Measurements from ENCODE around the gene ITSN2. TPM values are rescaled to one million over a fixed set of nuclear protein-coding genes. Genes with fewer than 3 reads are reported as not detected.

ITSN2 gene
- polyA plus RNA-seq, 1 donor (not counting 4 experiments of a cell fraction or from before 2014, with no cell fraction given), result 19.7 TPM

GRCh38 chr2:24394998-24395397 lies 34.7 kb upstream of the ITSN2 start:
- H4K20me1 ChIP-seq (ENCODE audit: control insufficient read depth, extremely low read depth, insufficient read depth, low read length), result no peaks in the 10 kb centered on the region
- no peak overlapping the region for H2AFZ ChIP-seq (ENCODE audit: control insufficient read depth, low read length)
- TF ChIP-seq CTCF (optimal IDR thresholded peaks at IDR 0.05 in 1 of 3, IDR thresholded peaks at IDR 0.05 in 1 of 3, conservative IDR thresholded peaks at IDR 0.05 in 1 of 3; ENCODE audit: extremely low read depth in 1 of 3, insufficient read depth in 2 of 3, low read length in 3 of 3), result no peak
- TF ChIP-seq EZH2 (IDR thresholded peaks at IDR 0.05; ENCODE audit: low read length), result no peak
- no peaks in the 10 kb centered on the region for H3K27me3 ChIP-seq (ENCODE audit: control insufficient read depth, extremely low read depth, insufficient read depth, low read length)
- no peak overlapping the region for H3K9ac ChIP-seq (ENCODE audit: control insufficient read depth, extremely low read depth, insufficient read depth, low read length)
- no peaks in the 10 kb centered on the region for H3K9me1 ChIP-seq (ENCODE audit: control insufficient read depth, extremely low read depth, insufficient read depth, low read length)
- DNase-seq (ENCODE audit: low read depth, low spot score) (no peak), FAIRE-seq (no peak)
- no peak overlapping the region for H3K27ac ChIP-seq (ENCODE audit: control insufficient read depth, insufficient read depth, low read length)
- H3K4me1 ChIP-seq (ENCODE audit: control insufficient read depth, extremely low read depth, insufficient read depth, low read length), result no peaks in the 10 kb centered on the region
- H3K4me2 ChIP-seq (ENCODE audit: control insufficient read depth, extremely low read depth, insufficient read depth, low read depth, low read length), result no peak overlapping the region
- dilution Hi-C loops (cut with MboI; ENCODE audit: extremely low pct_ligation_motif_present, low sequenced_read_pairs), result no loop called here
- H3K36me3 ChIP-seq (ENCODE audit: control insufficient read depth in 2 of 2, extremely low read depth in 1 of 2, insufficient read depth in 2 of 2, low read length in 2 of 2), result no peaks in the 10 kb centered on the region
- H3K4me3 ChIP-seq (ENCODE audit: control insufficient read depth in 2 of 3, extremely low read depth in 1 of 3, insufficient read depth in 2 of 3, low read depth in 1 of 3, low read length in 3 of 3), result no peak overlapping the region
- H3K79me2 ChIP-seq (ENCODE audit: control insufficient read depth, insufficient read depth, low read length), result no peaks in the 10 kb centered on the region
- H3K9me3 ChIP-seq (ENCODE audit: control insufficient read depth, low read depth, low read length), result no peaks in the 10 kb centered on the region

- H3K27me3 ChIP-seq (ENCODE audit: control insufficient read depth, extremely low read depth, insufficient read depth, low read length), result no peaks in the 10 kb centered on the region
- no peak for DNase-seq (ENCODE audit: low read depth, low spot score)
- H3K4me1 ChIP-seq (ENCODE audit: control insufficient read depth, extremely low read depth, insufficient read depth, low read length), result no peaks in the 10 kb centered on the region
- no peak overlapping the region for H3K9ac ChIP-seq (ENCODE audit: control insufficient read depth, extremely low read depth, insufficient read depth, low read length)
- no peak overlapping the region for H3K4me2 ChIP-seq (ENCODE audit: control insufficient read depth, extremely low read depth, insufficient read depth, low read depth, low read length)
- TF ChIP-seq EZH2 (IDR thresholded peaks at IDR 0.05; ENCODE audit: low read length), result no peak
- no peak for TF ChIP-seq CTCF (optimal IDR thresholded peaks at IDR 0.05 in 1 of 3, IDR thresholded peaks at IDR 0.05 in 1 of 3, conservative IDR thresholded peaks at IDR 0.05 in 1 of 3; ENCODE audit: extremely low read depth in 1 of 3, insufficient read depth in 2 of 3, low read length in 3 of 3)
- H2AFZ ChIP-seq (ENCODE audit: control insufficient read depth, low read length), result no peak overlapping the region
- no peaks in the 10 kb centered on the region for H3K79me2 ChIP-seq (ENCODE audit: control insufficient read depth, insufficient read depth, low read length)
- no peak for FAIRE-seq
- H3K9me1 ChIP-seq (ENCODE audit: control insufficient read depth, extremely low read depth, insufficient read depth, low read length), result no peaks in the 10 kb centered on the region
- no peak overlapping the region for H3K4me3 ChIP-seq (ENCODE audit: control insufficient read depth in 2 of 3, extremely low read depth in 1 of 3, insufficient read depth in 2 of 3, low read depth in 1 of 3, low read length in 3 of 3)
- no peaks in the 10 kb centered on the region for H3K9me3 ChIP-seq (ENCODE audit: control insufficient read depth, low read depth, low read length)
- dilution Hi-C loops (cut with MboI; ENCODE audit: extremely low pct_ligation_motif_present, low sequenced_read_pairs), result no loop called here
- H4K20me1 ChIP-seq (ENCODE audit: control insufficient read depth, extremely low read depth, insufficient read depth, low read length), result no peaks in the 10 kb centered on the region
- no peaks in the 10 kb centered on the region for H3K36me3 ChIP-seq (ENCODE audit: control insufficient read depth in 2 of 2, extremely low read depth in 1 of 2, insufficient read depth in 2 of 2, low read length in 2 of 2)
- H3K27ac ChIP-seq (ENCODE audit: control insufficient read depth, insufficient read depth, low read length), result no peak overlapping the region
Observed at GRCh38 chr2:24392542-24393059, 32.3 kb upstream of the ITSN2 start.

Measured in keratinocyte (primary cell).